Measurements from ENCODE around the gene GRIN2B. TPM values are rescaled to one million over a fixed set of nuclear protein-coding genes. Genes with fewer than 3 reads are reported as not detected.

The GRIN2B gene
- total RNA-seq, 4 donors from 2014 or later = 0.13 to 0.19 TPM; not detected in 2

DNA sequence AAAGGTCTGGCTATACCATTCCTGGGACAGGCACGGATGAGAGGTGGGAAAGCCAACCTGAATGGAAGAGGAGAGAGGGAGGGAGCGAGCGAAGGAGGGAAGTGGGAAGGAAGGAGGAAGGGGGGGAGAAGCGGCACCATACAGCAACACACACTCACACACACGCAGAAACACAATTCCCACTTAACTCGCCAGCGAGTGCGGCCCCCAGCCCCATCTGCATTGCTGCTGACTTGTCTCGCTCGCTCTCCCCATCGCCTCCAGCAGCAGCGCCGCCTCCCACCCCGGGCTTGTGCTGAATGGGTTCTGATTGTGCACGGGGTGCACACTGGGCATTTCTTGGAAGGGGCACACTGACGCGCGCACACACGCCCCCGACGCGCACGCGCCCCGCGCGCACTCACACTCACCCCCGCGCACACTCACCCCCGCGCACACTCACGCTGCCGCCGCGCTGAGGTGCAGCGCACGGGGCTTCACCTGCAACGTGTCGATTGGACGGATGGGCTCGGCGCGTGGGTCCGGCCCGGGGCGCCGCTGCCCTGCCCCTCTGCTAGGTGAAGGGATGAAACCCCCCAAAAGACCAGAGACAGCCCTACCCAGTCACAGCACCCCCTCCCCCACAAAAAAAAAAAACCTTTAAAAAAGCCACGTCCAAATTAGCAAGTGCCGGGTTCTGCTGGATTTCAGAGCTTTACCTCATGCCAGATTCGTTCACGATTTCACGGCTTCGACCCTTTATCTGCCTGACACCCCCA is 685 bp downstream of the GRIN2B start:
- DNase-seq = no peak
- H3K9me3 ChIP-seq = no peaks in the 10 kb centered on the region
- TF ChIP-seq POLR2A (IDR thresholded peaks at IDR 0.05) = no peak
- TF ChIP-seq, protein P1, sequence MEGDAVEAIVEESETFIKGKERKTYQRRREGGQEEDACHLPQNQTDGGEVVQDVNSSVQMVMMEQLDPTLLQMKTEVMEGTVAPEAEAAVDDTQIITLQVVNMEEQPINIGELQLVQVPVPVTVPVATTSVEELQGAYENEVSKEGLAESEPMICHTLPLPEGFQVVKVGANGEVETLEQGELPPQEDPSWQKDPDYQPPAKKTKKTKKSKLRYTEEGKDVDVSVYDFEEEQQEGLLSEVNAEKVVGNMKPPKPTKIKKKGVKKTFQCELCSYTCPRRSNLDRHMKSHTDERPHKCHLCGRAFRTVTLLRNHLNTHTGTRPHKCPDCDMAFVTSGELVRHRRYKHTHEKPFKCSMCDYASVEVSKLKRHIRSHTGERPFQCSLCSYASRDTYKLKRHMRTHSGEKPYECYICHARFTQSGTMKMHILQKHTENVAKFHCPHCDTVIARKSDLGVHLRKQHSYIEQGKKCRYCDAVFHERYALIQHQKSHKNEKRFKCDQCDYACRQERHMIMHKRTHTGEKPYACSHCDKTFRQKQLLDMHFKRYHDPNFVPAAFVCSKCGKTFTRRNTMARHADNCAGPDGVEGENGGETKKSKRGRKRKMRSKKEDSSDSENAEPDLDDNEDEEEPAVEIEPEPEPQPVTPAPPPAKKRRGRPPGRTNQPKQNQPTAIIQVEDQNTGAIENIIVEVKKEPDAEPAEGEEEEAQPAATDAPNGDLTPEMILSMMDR (IDR thresholded peaks at IDR 0.05) = no peak
- no peaks in the 10 kb centered on the region for H3K36me3 ChIP-seq
- WGBS, 2 donors = 3% methylated on average over 17 of the region's 53 CpGs
- H3K27ac ChIP-seq = no peak overlapping the region
- peak overlapping the region in 3 of 4 donors; percentile 15 to 54 (median 36) for H3K4me3 ChIP-seq
- peaks cover 0 to 92% (median 10%) of the 10 kb centered on the region in 4 donors for H3K27me3 ChIP-seq
- H3K4me1 ChIP-seq = peaks cover 6 to 23% (median 7%) of the 10 kb centered on the region in 3 donors
- intact Hi-C loops (cut with DNase I) = no loop called here

DNA sequence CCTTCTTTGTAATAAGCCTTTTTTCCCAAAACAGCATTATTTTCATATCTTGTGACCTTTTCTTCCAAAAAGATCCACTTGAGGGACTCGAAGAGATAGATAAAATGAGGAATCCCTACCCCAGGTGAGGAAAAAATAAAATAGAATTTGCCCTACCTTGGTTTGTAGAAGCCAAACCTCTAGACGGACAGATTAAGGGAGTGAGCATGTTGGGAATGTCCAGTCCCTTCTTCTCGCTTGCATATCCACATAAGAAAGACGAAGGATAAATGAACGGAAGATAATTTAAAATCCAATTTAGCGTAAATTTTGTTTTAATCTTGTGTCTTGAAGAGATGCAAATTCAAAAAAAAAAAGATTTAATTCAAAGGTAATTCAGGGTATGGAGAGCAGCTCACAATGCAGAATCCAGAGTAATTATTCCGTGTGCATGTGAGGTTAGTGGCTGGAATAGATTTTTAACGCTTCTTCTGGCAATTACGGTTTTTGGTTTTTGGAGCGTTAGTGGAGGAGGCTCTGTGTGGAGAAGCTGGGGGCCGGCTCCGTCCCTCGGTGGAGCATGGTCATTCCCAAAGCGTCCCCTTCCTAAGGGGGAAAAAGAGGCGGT is 1.5 kb downstream of the GRIN2B start:
- 32 to 33% methylated on average over 15 of the region's 15 CpGs for WGBS, 2 donors
- Histone ChIP-seq H3K4me3 (peak overlapping the region in 2 of 4 donors; percentile 36 to 54), H3K4me1 (peaks cover 6 to 23% (median 7%) of the 10 kb centered on the region in 3 donors), H3K27me3 (peaks cover 0 to 89% (median 10%) of the 10 kb centered on the region in 4 donors), H3K27ac (no peak overlapping the region), H3K9me3 (no peaks in the 10 kb centered on the region), H3K36me3 (no peaks in the 10 kb centered on the region)
- DNase-seq = no peak
- intact Hi-C loops (cut with DNase I) = no loop called here
- no peak for TF ChIP-seq POLR2A (IDR thresholded peaks at IDR 0.05)
- TF ChIP-seq, protein P1 (IDR thresholded peaks at IDR 0.05) = no peak

DNA sequence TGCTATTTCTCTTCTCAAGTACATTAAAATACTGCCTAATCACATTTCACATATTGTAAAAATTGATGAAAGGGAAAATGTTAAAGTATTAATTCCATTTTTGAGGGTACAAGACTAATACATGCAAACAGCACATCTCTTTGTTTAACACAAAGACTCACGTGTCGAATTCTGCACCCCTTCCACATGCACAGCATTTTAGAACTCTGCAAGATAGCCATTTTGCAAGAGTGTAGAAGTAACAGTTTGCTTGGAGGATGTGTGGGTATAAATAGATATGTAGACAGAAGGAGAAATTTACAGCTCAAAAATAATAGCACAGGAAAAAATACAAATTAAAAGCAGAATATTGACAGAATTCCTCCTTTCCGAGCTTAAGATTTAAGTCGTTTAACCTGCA is 2.5 kb downstream of the GRIN2B start:
- peaks cover 6 to 23% (median 7%) of the 10 kb centered on the region in 3 donors for H3K4me1 ChIP-seq
- no peaks in the 10 kb centered on the region for H3K36me3 ChIP-seq
- H3K27ac ChIP-seq = no peak overlapping the region
- peaks cover 0 to 80% (median 10%) of the 10 kb centered on the region in 4 donors for H3K27me3 ChIP-seq
- intact Hi-C loops (cut with DNase I) = no loop called here
- H3K9me3 ChIP-seq = no peaks in the 10 kb centered on the region
- H3K4me3 ChIP-seq = no peak overlapping the region
- no peak for DNase-seq
- no peak for TF ChIP-seq POLR2A (IDR thresholded peaks at IDR 0.05)
- TF ChIP-seq, protein P1 (IDR thresholded peaks at IDR 0.05) = no peak
- WGBS, 2 donors = 73 to 75% methylated on average over 4 of the region's 4 CpGs

DNA sequence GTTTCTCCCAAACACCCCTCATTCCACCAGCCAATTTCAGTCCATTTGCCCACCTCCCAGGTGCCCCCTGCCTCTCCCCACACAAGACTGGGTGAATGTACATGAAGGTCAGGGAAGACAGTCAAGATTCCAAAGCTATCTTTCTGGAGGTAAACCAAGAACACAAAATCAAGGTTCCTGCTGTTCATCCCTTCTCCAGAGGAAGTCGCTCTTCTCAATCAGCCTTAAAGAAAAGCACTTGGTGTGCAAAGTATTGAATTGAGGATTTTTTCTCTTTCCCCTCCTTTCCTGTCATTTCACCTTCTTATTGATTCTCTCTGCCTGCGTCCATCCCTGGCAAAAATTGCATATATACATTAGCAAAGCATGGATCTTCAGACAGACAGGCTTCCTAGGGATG is 4.5 kb downstream of the GRIN2B start:
- 65 to 72% methylated on average over 2 of the region's 2 CpGs for WGBS, 2 donors
- Histone ChIP-seq H3K4me1 (peaks cover 6 to 19% (median 7%) of the 10 kb centered on the region in 3 donors), H3K4me3 (no peak overlapping the region), H3K9me3 (no peaks in the 10 kb centered on the region), H3K27me3 (peaks cover 0 to 61% (median 7%) of the 10 kb centered on the region in 4 donors), H3K36me3 (no peaks in the 10 kb centered on the region), H3K27ac (no peak overlapping the region)
- intact Hi-C loops (cut with DNase I) = no loop called here
- no peak for DNase-seq
- TF ChIP-seq, protein P1 (IDR thresholded peaks at IDR 0.05) = no peak
- no peak for TF ChIP-seq POLR2A (IDR thresholded peaks at IDR 0.05)

DNA sequence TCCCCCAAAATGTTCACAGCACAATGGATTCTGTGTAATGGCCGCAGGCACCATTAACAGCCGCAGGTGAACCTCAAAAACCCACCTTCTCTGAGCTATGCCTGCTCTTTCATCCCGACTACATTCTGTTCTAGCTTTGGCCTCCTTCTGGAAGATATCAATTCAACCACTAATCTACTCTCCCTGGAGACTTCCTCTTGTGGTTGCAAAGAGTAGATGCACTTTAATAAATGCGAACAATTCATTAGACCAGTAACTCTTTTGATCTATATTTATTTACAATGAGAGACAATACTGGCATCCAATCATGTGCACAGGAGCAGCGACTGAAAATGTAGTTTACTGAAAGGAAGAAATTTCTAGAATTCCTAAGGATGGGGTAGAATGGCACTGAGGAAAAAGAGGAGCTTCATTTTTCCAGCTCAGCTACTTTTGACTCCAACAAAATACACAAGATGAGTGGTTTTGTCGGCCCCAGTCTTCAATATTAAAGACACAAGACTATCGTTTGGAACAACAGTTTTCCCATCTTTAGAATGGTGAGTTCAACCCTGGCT is 5.3 kb downstream of the GRIN2B start:
- Histone ChIP-seq H3K36me3 (no peaks in the 10 kb centered on the region), H3K4me3 (no peak overlapping the region), H3K27me3 (peaks cover 0 to 53% (median 5%) of the 10 kb centered on the region in 4 donors), H3K9me3 (no peaks in the 10 kb centered on the region), H3K27ac (no peak overlapping the region), H3K4me1 (peaks cover 5 to 11% (median 6%) of the 10 kb centered on the region in 3 donors)
- TF ChIP-seq, protein P1 (IDR thresholded peaks at IDR 0.05) = no peak
- TF ChIP-seq POLR2A (IDR thresholded peaks at IDR 0.05) = no peak
- 59 to 64% methylated on average over 7 of the region's 7 CpGs for WGBS, 2 donors
- DNase-seq = no peak
- intact Hi-C loops (cut with DNase I) = no loop called here

Data from esophagus squamous epithelium (tissue), 5 donors.